OCI-LY1 (cell line): ENCODE results near the gene LAMA5.

ENCODE experiments used
- EZH2 ChIP-seq: fragments of 200-600 bp; sonication (generic), shearing (Covaris generic); IDR thresholded peaks from 2 replicates; pipeline ENCODE4 v1.8.0; 2017; ENCODE audit warnings: borderline replicate concordance, mixed run types, mild to moderate bottlenecking, antibody characterized with exemption, low read length, moderate library complexity, mixed read lengths
- TF ChIP-seq, protein P1 (sequence below): fragments of 200-600 bp; sonication (generic), shearing (Covaris generic); IDR thresholded peaks from 2 replicates; pipeline ENCODE4 v1.5.1; 2017; ENCODE audit warnings: mild to moderate bottlenecking, antibody characterized with exemption, low read length, moderate library complexity, mixed read lengths

DNA sequence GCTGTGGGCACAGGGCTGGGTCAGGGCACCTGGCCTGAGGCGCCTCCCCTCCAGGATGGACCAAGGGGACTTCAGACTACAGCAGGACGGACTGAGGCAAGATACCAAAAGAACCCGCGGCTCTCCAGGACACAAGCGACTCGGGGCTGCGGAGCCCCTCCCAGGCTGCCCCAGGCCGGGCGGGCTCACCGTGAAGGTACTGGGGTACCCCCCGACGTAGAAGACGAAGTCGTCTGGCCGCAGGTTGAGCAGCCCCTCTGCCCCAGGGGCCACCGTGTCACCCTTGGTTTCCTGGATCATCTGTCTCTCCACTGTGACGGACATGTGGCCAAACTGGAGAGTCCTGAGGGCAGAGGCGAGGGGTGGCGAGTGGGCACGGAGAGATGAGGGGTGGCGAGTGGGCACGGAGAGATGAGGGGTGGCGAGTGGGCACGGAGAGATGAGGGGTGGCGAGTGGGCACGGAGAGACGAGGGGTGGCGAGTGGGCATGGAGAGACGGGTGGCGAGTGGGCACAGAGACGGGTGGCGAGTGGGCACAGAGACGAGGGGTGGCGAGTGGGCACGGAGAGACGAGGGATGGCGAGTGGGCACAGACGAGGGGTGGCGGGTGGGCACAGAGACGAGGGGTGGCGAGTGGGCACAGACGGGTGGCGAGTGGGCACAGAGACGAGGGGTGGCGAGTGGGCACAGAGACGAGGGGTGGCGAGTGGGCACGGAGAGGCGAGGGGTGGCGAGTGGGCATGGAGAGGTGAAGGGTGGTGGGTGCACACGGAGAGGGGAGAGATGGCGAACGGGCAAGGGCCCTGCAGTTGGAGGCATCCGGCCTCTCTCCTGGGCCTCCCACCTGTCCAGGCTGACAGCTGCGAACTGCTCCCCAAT, 53.4 kb downstream of the LAMA5 start:
- TF ChIP-seq, protein P1, sequence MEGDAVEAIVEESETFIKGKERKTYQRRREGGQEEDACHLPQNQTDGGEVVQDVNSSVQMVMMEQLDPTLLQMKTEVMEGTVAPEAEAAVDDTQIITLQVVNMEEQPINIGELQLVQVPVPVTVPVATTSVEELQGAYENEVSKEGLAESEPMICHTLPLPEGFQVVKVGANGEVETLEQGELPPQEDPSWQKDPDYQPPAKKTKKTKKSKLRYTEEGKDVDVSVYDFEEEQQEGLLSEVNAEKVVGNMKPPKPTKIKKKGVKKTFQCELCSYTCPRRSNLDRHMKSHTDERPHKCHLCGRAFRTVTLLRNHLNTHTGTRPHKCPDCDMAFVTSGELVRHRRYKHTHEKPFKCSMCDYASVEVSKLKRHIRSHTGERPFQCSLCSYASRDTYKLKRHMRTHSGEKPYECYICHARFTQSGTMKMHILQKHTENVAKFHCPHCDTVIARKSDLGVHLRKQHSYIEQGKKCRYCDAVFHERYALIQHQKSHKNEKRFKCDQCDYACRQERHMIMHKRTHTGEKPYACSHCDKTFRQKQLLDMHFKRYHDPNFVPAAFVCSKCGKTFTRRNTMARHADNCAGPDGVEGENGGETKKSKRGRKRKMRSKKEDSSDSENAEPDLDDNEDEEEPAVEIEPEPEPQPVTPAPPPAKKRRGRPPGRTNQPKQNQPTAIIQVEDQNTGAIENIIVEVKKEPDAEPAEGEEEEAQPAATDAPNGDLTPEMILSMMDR, result no peak
- TF ChIP-seq EZH2, result no peak
